Mesodermal cell (in vitro differentiated cells): ENCODE data around the gene EIF4A3. TPM values are rescaled to one million over a fixed set of nuclear protein-coding genes. Genes with fewer than 3 reads are reported as not detected.

ENCODE experiments used
- H3K27ac ChIP-seq: 2 replicates; pipeline ENCODE4 v1.7.0; 2013; ENCODE audit warnings: mild to moderate bottlenecking, low read depth, low read length, moderate library complexity; ENCODE audit not compliant: severe bottlenecking
- H3K36me3 ChIP-seq: 2 replicates; pipeline ENCODE4 v1.7.1; 2013; ENCODE audit warnings: mild to moderate bottlenecking, low read length, moderate library complexity; ENCODE audit not compliant: control insufficient read depth, insufficient read depth
- H3K4me1 ChIP-seq: one replicate; pipeline ENCODE4 v1.7.1; 2013; ENCODE audit warnings: mild to moderate bottlenecking, low read length; ENCODE audit not compliant: insufficient read depth, control insufficient read depth, poor library complexity, severe bottlenecking
- H3K4me3 ChIP-seq: 2 replicates; pipeline ENCODE4 v1.7.0; 2013; ENCODE audit warnings: low read length, control low read depth, mild to moderate bottlenecking; ENCODE audit not compliant: insufficient read depth, poor library complexity, severe bottlenecking; ENCODE audit errors: extremely low read depth
- H3K9me3 ChIP-seq: 2 replicates; pipeline ENCODE4 v1.7.1; 2013; ENCODE audit warnings: mild to moderate bottlenecking, low read length, moderate library complexity; ENCODE audit not compliant: control insufficient read depth
- WGBS, 2 experiments: methylation state at CpG; one replicate each; pipeline ENCODE4 v1.1.5; 2013; ENCODE audit warnings: missing lambda C conversion rate in 2 of 2; ENCODE audit not compliant: insufficient coverage in 2 of 2; 5-methylcytosine and 5-hydroxymethylcytosine counted together
- polyA plus RNA-seq, 2 experiments: library from polyadenylated mRNA; stranded (reverse); fragments of 50-300 nt; gene quantifications; one replicate each; pipeline ENCODE4 v1.2.3, GENCODE V29; 2013

EIF4A3 gene
- polyA plus RNA-seq (2013, experiment 1 of 2) = 96.4 TPM
- polyA plus RNA-seq (2013, experiment 2 of 2) = 87.2 TPM

GRCh38 chr17:80147035-80147822 lies at the start of gene EIF4A3:
Gene EIF4A3 (minus strand): TSS chr17:80147128. CDS start chr17:80146961, 167 bp downstream.
- H3K36me3 ChIP-seq = peaks cover 35% of the 10 kb centered on the region
- 0 to 1% methylated on average over 56 to 70 of the region's 90 CpGs for WGBS, 2 experiments
- peaks cover 22% of the 10 kb centered on the region for H3K4me1 ChIP-seq
- H3K4me3 ChIP-seq = peak within 1 kb of the TSS; percentile 95
- peak within 1 kb of the TSS; percentile 85 for H3K27ac ChIP-seq
- H3K9me3 ChIP-seq = no peaks in the 10 kb centered on the region

- Histone ChIP-seq H3K36me3 (no peaks in the 10 kb centered on the region), H3K4me3 (no peak overlapping the region), H3K9me3 (no peaks in the 10 kb centered on the region), H3K4me1 (no peaks in the 10 kb centered on the region), H3K27ac (no peak overlapping the region)
- 84 to 91% methylated on average over 6 to 7 of the region's 7 CpGs for WGBS, 2 experiments
These were observed 49.7 kb upstream of the EIF4A3 start for GRCh38 chr17:80196652-80197051.

- H3K9me3 ChIP-seq = no peaks in the 10 kb centered on the region
- WGBS, 2 experiments = 65 to 80% methylated on average over 21 to 26 of the region's 27 CpGs
- H3K4me3 ChIP-seq = no peak overlapping the region
- H3K36me3 ChIP-seq = no peaks in the 10 kb centered on the region
- H3K27ac ChIP-seq = no peak overlapping the region
- H3K4me1 ChIP-seq = no peaks in the 10 kb centered on the region
These were observed 49.0 kb upstream of the EIF4A3 start for GRCh38 chr17:80195671-80196529.

GRCh38 chr17:80195141-80195540 lies 48.2 kb upstream of the EIF4A3 start:
- no peaks in the 10 kb centered on the region for H3K4me1 ChIP-seq
- H3K4me3 ChIP-seq = no peak overlapping the region
- 93 to 98% methylated on average over 6 to 14 of the region's 14 CpGs for WGBS, 2 experiments
- H3K9me3 ChIP-seq = no peaks in the 10 kb centered on the region
- H3K36me3 ChIP-seq = no peaks in the 10 kb centered on the region
- no peak overlapping the region for H3K27ac ChIP-seq

GRCh38 chr17:80191865-80192661 lies 45.1 kb upstream of the EIF4A3 start:
- 79 to 80% methylated on average over 17 to 23 of the region's 29 CpGs for WGBS, 2 experiments
- Histone ChIP-seq H3K4me3 (no peak overlapping the region), H3K4me1 (no peaks in the 10 kb centered on the region), H3K9me3 (no peaks in the 10 kb centered on the region), H3K36me3 (no peaks in the 10 kb centered on the region), H3K27ac (no peak overlapping the region)

GRCh38 chr17:80191192-80191591 lies 44.3 kb upstream of the EIF4A3 start:
- Histone ChIP-seq H3K4me3 (no peak overlapping the region), H3K4me1 (no peaks in the 10 kb centered on the region), H3K9me3 (no peaks in the 10 kb centered on the region), H3K27ac (no peak overlapping the region), H3K36me3 (no peaks in the 10 kb centered on the region)
- 84 to 88% methylated on average over 17 to 19 of the region's 20 CpGs for WGBS, 2 experiments

GRCh38 chr17:80190716-80191115 lies 43.8 kb upstream of the EIF4A3 start:
- 94 to 100% methylated on average over 8 to 10 of the region's 10 CpGs for WGBS, 2 experiments
- H3K36me3 ChIP-seq = no peaks in the 10 kb centered on the region

GRCh38 chr17:80189611-80190010 lies 42.7 kb upstream of the EIF4A3 start:
- Histone ChIP-seq H3K9me3 (no peaks in the 10 kb centered on the region), H3K36me3 (no peaks in the 10 kb centered on the region), H3K4me1 (no peaks in the 10 kb centered on the region), H3K4me3 (no peak overlapping the region), H3K27ac (no peak overlapping the region)
- 90 to 95% methylated on average over 23 of the region's 23 CpGs for WGBS, 2 experiments

More at GRCh38 chr17:80190716-80191115, 43.8 kb upstream of the EIF4A3 start:
- H3K9me3 ChIP-seq = no peaks in the 10 kb centered on the region
- H3K4me1 ChIP-seq = no peaks in the 10 kb centered on the region
- no peak overlapping the region for H3K27ac ChIP-seq
- H3K4me3 ChIP-seq = no peak overlapping the region

- Histone ChIP-seq H3K27ac (no peak overlapping the region), H3K4me1 (no peaks in the 10 kb centered on the region), H3K9me3 (no peaks in the 10 kb centered on the region), H3K36me3 (no peaks in the 10 kb centered on the region), H3K4me3 (no peak overlapping the region)
- WGBS, 2 experiments = 77 to 86% methylated on average over 14 to 18 of the region's 18 CpGs
These were observed 40.6 kb upstream of the EIF4A3 start for GRCh38 chr17:80187515-80187941.

GRCh38 chr17:80187090-80187489 lies 40.2 kb upstream of the EIF4A3 start:
- no peaks in the 10 kb centered on the region for H3K9me3 ChIP-seq
- H3K4me3 ChIP-seq = no peak overlapping the region
- 88 to 93% methylated on average over 13 to 16 of the region's 16 CpGs for WGBS, 2 experiments
- H3K4me1 ChIP-seq = no peaks in the 10 kb centered on the region
- no peak overlapping the region for H3K27ac ChIP-seq
- H3K36me3 ChIP-seq = no peaks in the 10 kb centered on the region
